HG03354 (cell line): ENCODE data around the gene MYLK.

Source experiments
- ATAC-seq: cut with Tn5 transposase; IDR thresholded peaks from one replicate; pipeline ENCODE4 v1.9.1; 2021; ENCODE audit warnings: mild to moderate bottlenecking; ENCODE audit not compliant: unreplicated experiment, poor library complexity, severe bottlenecking

The MYLK gene

GRCh38 chr3:123760817-123761216 lies 123.3 kb downstream of the MYLK start:
- no peak for ATAC-seq

- no peak for ATAC-seq
Measured at GRCh38 chr3:123759871-123760270, 124.3 kb downstream of the MYLK start.

GRCh38 chr3:123759311-123759710 lies 124.8 kb downstream of the MYLK start:
- ATAC-seq = no peak

GRCh38 chr3:123758081-123758564 lies 126.0 kb downstream of the MYLK start:
- no peak for ATAC-seq

GRCh38 chr3:123757281-123757940 lies 126.7 kb downstream of the MYLK start:
- ATAC-seq = no peak

GRCh38 chr3:123755501-123755900 lies 128.6 kb downstream of the MYLK start:
- no peak for ATAC-seq

- ATAC-seq = no peak
Measured at GRCh38 chr3:123755085-123755484, 129.0 kb downstream of the MYLK start.

GRCh38 chr3:123753286-123753685 lies 130.8 kb downstream of the MYLK start:
- ATAC-seq = no peak

- no peak for ATAC-seq
Measured at GRCh38 chr3:123752228-123752627, 131.9 kb downstream of the MYLK start.

GRCh38 chr3:123751433-123751832 lies 132.7 kb downstream of the MYLK start:
- no peak for ATAC-seq

GRCh38 chr3:123750659-123751420 lies 133.3 kb downstream of the MYLK start:
- no peak for ATAC-seq

GRCh38 chr3:123750209-123750608 lies 133.9 kb downstream of the MYLK start:
- ATAC-seq = no peak

- no peak for ATAC-seq
Measured at GRCh38 chr3:123749711-123750110, 134.4 kb downstream of the MYLK start.

GRCh38 chr3:123745184-123745855 lies 138.8 kb downstream of the MYLK start:
- no peak for ATAC-seq

- no peak for ATAC-seq
Measured at GRCh38 chr3:123744064-123744463, 140.1 kb downstream of the MYLK start.

GRCh38 chr3:123743121-123743520 lies 141.0 kb downstream of the MYLK start:
- no peak for ATAC-seq

- ATAC-seq = no peak
Measured at GRCh38 chr3:123741041-123741511, 143.1 kb downstream of the MYLK start.

GRCh38 chr3:123740391-123740822 lies 143.7 kb downstream of the MYLK start:
- ATAC-seq = no peak

- ATAC-seq = no peak
Measured at GRCh38 chr3:123739754-123740153, 144.4 kb downstream of the MYLK start.

- no peak for ATAC-seq
Measured at GRCh38 chr3:123739106-123739505, 145.0 kb downstream of the MYLK start.
